HG03460 (cell line): ENCODE results near the gene MRPS17.

Experiments used
- ATAC-seq: cut with Tn5 transposase; IDR thresholded peaks from one replicate; pipeline ENCODE4 v1.9.1; 2021; ENCODE audit not compliant: unreplicated experiment

The MRPS17 gene

DNA sequence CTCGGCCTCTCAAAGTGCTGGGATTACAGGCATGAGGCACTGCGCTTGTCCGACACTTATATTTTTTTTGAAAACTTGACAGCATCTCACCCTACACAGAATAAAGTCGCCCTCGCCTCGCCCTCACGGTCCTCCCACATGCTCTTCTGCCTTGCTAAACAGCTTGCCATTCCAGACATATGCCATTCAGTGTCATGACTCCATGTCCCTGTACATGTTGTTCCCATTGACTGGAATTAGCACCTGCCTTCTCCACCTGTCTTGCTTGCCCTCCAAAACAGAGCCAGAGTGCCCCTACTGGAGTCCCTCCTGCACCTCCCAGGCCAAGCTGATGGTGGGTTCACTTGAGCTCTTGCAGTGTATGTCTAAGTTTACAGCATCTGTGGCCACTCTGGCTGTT is 18.9 kb downstream of the MRPS17 start:
- ATAC-seq, result no peak

DNA sequence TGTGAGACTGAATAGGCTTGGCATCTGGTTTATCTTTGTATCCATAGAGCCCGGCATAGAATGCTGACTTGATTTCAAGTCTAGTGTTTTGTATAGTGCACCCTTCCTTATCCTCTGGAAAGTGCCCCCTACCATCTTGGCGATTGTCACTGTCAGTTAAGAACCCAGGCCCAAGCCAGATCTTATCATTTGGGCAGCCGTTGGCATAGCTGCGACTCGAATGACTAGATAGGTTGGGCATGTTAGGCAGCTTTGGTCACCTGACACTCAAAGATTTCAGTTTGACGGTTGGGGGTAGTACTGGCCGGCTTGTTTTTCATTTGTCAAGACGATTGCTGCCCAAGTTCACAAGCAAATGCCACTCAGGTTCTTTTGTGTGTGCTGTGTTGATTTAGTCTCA is 19.3 kb downstream of the MRPS17 start:
- no peak for ATAC-seq

DNA sequence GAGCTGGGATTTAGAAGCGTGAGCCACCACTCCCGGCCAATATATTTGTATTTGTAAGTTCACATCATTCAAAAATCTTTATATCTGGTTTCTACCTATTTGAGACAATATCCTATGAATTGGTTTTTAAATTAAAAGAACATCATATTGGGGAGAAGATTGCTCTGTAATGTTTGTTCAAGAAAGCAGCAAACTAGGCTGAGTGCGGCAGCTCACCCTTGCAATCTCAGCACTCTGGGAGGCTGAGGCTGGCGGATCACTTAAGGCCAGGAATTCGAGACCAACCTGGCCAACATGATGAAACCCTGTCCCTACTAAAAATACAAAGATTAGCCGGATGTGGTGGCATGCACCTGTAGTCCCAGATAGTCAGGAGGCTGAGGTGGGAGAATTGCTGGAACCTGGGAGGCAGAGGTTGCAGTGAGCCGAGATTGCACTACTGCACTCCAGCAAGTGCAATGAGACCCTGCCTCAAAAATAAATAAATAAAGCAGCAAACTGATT is 22.1 kb downstream of the MRPS17 start:
- ATAC-seq, result no peak

DNA sequence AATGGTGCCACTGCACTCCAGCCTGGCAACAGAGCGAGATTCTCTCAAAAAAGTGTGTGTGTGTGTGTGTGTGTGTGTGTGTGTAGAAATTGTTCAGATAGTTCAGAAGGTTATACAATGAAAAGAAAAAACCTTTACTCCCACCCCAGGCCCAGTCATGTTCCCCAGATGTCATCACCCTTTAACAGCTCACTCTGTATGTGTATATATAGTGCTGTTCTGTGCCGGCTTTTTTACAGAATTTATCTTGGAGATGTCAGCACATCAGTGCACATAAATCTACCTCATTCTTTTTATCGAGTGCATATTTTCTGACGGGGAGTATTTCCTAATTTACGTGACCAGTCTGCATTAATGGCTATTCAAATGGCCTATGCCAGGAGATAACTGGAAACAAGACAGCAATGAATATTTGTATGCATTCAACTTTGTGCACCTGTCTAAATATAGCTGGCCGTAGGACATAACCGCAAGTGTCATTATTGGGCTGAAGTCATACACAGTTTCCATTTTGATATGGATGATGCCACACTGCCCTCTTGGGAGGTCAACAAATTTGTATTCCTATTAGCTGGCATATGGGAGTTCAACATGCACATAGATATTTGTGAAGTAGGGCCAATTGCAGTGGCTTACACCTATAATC is 24.4 kb downstream of the MRPS17 start:
- no peak for ATAC-seq

DNA sequence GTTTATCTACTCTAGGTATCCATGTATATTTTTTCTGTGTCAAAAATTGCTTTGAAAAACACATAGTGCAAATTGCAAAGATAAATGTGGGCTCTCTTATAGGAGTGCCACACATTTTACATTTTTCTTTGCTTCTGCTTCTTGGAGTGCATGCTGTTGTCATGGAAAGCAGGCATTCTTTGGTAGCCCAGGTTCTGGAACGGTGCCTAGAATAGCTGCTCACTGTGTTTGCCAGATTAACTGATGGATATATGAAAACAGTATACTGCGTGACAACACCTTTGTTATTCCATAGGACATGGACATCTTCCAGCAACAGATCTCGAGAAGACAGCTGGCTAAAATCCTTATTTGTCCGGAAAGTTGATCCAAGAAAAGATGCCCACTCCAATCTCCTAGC is 26.2 kb downstream of the MRPS17 start:
- ATAC-seq, result no peak

DNA sequence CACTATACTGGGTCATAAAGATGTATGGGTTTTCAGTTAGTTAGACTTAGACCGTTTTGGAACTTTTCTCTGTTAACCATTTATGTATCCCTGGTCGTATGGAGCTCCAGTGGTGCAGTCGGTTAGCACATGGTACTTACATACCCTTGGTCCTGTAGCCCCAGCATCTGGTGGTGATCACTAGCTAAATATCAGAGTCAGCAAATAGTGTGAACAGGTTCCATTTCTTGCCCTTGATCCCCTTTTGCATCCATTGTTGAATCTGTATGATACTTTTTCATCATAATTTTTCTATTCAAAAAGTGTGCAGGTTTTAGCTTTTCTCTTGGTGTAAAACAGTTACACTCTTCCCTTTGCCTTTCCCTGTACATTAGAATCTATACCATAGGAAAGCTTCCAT is 28.6 kb downstream of the MRPS17 start:
- no peak for ATAC-seq

DNA sequence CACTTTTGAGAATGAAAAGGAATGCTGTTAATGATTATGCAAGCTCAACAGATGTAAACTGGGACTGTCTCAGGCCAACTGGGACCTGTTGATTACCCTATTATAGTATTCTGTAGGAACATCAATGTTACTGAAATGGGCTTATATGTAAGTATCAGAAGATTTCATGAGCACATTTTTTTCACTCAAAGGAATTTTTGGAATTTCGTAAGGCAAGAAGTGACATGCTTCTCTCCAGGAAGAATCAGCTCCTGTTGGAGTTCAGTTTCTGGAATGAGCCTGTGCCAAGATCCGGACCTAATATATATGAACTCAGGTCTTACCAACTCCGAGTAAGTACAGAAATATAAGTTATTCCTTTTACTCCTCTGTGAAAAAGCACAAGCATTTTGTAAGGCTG is 31.9 kb downstream of the MRPS17 start:
- ATAC-seq, result no peak

DNA sequence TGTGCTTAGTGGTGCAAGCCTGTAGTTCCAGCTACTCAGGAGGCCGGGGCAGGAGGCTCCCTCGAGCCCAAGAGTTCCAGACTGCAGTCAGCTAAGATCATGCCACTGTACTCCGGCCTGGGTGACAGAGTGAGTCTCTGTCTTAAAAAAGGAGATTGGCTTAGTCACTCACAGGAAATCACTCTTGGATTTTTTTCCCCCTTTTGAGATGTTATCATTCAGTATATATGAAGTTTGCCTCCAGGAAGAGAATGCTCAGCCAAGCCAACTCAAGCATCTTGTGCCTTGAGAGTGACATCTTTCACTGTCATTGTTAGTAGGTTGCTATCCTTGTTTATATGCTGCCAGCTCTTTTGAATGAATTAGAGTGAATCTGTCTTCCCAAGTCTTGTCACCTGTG is 40.7 kb downstream of the MRPS17 start:
- no peak for ATAC-seq

DNA sequence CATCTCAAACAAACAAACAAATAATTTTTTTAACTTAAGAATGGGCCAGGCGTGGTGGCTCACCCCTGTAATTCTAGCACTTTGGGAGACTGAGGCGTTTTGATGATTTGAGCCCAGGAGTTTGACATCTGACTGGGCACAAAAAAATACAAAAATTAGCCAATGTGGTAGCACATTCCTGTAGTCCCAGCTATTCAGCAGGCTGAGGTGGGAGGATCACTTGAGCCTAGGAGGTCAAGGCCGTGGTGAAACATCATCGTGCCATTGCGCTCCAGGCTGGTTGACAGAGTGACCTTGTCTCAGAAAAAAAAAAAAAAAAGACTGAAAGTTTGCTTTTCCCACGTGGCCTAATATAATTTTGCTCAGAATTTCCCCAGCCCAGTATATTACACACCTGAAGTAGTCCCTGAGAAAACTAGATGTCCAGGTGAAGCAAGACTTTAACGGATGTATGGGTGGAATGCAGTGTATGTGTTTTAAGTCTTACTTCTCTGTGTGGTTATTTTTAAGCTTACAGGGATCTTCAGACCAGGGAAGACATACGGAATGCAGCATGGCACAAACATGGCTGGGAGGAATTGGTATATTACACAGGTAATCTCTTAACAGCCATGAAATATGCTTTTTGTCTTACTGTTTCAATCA is 45.3 kb downstream of the MRPS17 start:
- no peak for ATAC-seq

DNA sequence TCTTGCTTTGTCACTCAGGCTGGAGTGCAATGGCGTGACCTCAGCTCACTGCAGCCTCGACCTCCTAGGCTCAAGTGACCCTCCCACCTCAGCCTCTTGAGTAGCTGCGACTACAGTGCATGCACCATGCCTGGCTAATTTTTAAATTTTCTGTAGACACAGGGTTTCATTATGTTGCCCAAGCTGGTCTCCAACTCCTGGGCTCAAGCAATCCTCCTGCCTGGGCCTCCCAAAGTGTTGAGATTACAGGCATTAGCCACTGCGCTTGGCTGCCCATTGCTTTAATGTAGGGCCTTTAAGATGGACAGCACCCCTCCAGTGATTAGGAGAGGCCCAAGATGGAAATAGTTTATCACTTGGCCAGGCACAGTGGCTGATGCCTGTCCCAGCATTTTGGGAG is 52.1 kb downstream of the MRPS17 start:
- ATAC-seq, result no peak
